ENCODE results near the gene VWA8.

Gene VWA8

GRCh38 chr13:41701676-41702075, 259.2 kb downstream of the VWA8 start:
- TF ChIP-seq CSRNP3 (CRISPR knock-in tag; IDR thresholded peaks at IDR 0.05): no peak
- no peak for TF ChIP-seq POU6F1 (CRISPR knock-in tag; IDR thresholded peaks at IDR 0.05; ENCODE audit: borderline replicate concordance, low read depth)
- TF ChIP-seq OSR1 (CRISPR knock-in tag; IDR thresholded peaks at IDR 0.05): no peak
- no peak for TF ChIP-seq SNAI2 (CRISPR knock-in tag; IDR thresholded peaks at IDR 0.05)
- TF ChIP-seq ARNTL (CRISPR knock-in tag; IDR thresholded peaks at IDR 0.05; ENCODE audit: borderline replicate concordance, low read depth): no peak
- TF ChIP-seq TOX (CRISPR knock-in tag; IDR thresholded peaks at IDR 0.05; ENCODE audit: borderline replicate concordance): no peak
- no peak for TF ChIP-seq ZC3H10 (CRISPR knock-in tag; IDR thresholded peaks at IDR 0.05)
- no peak for TF ChIP-seq ESRRG (CRISPR knock-in tag; IDR thresholded peaks at IDR 0.05)
- no peak for TF ChIP-seq PPARA (CRISPR knock-in tag; IDR thresholded peaks at IDR 0.05; ENCODE audit: borderline replicate concordance)
- TF ChIP-seq CSDC2 (CRISPR knock-in tag; IDR thresholded peaks at IDR 0.05): no peak
- no peak for TF ChIP-seq TCF4 (CRISPR knock-in tag; IDR thresholded peaks at IDR 0.05; ENCODE audit: borderline replicate concordance)
- TF ChIP-seq GLIS3 (CRISPR knock-in tag; IDR thresholded peaks at IDR 0.05): no peak
- TF ChIP-seq RARB (CRISPR knock-in tag; IDR thresholded peaks at IDR 0.05): no peak
- no peak for TF ChIP-seq CREB5 (CRISPR knock-in tag; IDR thresholded peaks at IDR 0.05; ENCODE audit: low read depth)
- TF ChIP-seq ZFP30 (CRISPR knock-in tag; IDR thresholded peaks at IDR 0.05): no peak
- no peak for ATAC-seq

GRCh38 chr13:41700790-41701310, 260.1 kb downstream of the VWA8 start:
- TF ChIP-seq OSR1 (CRISPR knock-in tag; IDR thresholded peaks at IDR 0.05) (no peak), GLIS3 (CRISPR knock-in tag; IDR thresholded peaks at IDR 0.05) (no peak), ZC3H10 (CRISPR knock-in tag; IDR thresholded peaks at IDR 0.05) (peak; percentile 75), ISL1 (CRISPR knock-in tag; IDR thresholded peaks at IDR 0.05) (peak; percentile 97), CREB5 (CRISPR knock-in tag; IDR thresholded peaks at IDR 0.05; ENCODE audit: low read depth) (peak; percentile 59; the same call in 1 of the 2 replicates), ZNF70 (CRISPR knock-in tag; IDR thresholded peaks at IDR 0.05) (no peak), ZFP30 (CRISPR knock-in tag; IDR thresholded peaks at IDR 0.05) (no peak), CSDC2 (CRISPR knock-in tag; IDR thresholded peaks at IDR 0.05) (no peak), ESRRG (CRISPR knock-in tag; IDR thresholded peaks at IDR 0.05) (no peak), BACH2 (CRISPR knock-in tag; IDR thresholded peaks at IDR 0.05; ENCODE audit: borderline replicate concordance) (no peak), SNAI2 (CRISPR knock-in tag; IDR thresholded peaks at IDR 0.05) (no peak), PATZ1 (CRISPR knock-in tag; IDR thresholded peaks at IDR 0.05; ENCODE audit: borderline replicate concordance) (no peak), TSHZ2 (CRISPR knock-in tag; IDR thresholded peaks at IDR 0.05) (peak; percentile 73; the same call in 1 of the 2 replicates), RARB (CRISPR knock-in tag; IDR thresholded peaks at IDR 0.05) (no peak), POU6F1 (CRISPR knock-in tag; IDR thresholded peaks at IDR 0.05; ENCODE audit: borderline replicate concordance, low read depth) (0 out of 2 replicates have a peak, but pooled peaks have one; percentile 50), ARNTL (CRISPR knock-in tag; IDR thresholded peaks at IDR 0.05; ENCODE audit: borderline replicate concordance, low read depth) (no peak), TCF4 (CRISPR knock-in tag; IDR thresholded peaks at IDR 0.05; ENCODE audit: borderline replicate concordance) (peak; percentile 76), CSRNP3 (CRISPR knock-in tag; IDR thresholded peaks at IDR 0.05) (no peak; the same call in 1 of the 2 replicates), TOX (CRISPR knock-in tag; IDR thresholded peaks at IDR 0.05; ENCODE audit: borderline replicate concordance) (no peak), PPARA (CRISPR knock-in tag; IDR thresholded peaks at IDR 0.05; ENCODE audit: borderline replicate concordance) (no peak)
- peak; percentile 85 for ATAC-seq
